Fibroblast of skin of right biceps (primary cell): ENCODE measurements around the gene FBXL16.
"Not testable (repeated sequence)": the region's sequence is repeated elsewhere in the genome, so short reads cannot be mapped to it uniquely, and the experiment has no call there.

Source experiments
- DNase-seq: peaks from one replicate; pipeline ENCODE4 v3.0.0-alpha.2; 2013

Gene FBXL16

GRCh38 chr16:705431-706188, at the start of gene FBXL16:
Gene FBXL16 (minus strand): TSS chr16:705801. CDS start chr16:697405, 8,396 bp downstream.
- DNase-seq = no peak

GRCh38 chr16:754656-755055, 49.1 kb upstream of the FBXL16 start:
- no peak for DNase-seq

DNA sequence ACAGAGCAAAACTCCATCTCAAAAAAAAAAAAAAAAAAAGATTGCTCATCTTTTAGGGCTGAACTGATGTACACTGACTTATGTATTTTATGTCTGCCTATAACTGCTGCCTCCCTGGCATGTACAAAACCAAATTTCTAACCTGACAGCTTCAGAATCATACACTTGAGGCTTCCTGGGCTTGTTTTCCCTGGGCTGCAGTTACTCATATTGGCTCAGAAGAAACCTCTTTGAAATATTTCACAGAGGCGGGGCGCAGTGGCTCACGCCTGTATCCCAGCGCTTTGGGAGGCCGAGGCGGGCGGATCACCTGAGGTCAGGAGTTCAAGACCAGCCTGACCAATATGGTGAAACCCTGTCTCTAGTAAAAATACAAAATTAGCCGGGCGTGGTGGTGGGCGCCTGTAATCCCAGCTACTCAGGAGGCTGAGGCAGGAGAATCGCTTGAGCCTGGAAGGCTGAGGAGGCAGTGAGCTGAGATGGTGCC, 48.6 kb upstream of the FBXL16 start:
- not testable (repeated sequence) for DNase-seq

DNA sequence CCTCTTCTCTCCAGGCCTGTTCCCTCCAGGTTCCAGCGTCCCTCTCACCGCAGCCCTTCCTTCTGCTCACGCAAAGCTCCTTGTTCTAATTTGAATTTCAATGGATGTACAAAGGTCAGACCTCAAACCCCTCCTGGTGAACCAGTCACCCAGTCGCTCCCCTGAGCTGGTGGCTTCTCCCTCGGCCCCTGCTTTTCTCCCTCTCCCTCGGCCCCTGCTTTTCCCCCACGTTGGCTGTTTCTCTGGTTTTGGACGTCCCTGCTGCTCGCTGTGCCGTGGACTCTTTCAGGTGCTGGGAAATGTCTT, 46.4 kb upstream of the FBXL16 start:
- no peak for DNase-seq

- DNase-seq = no peak
Measured at GRCh38 chr16:751152-752006, 45.8 kb upstream of the FBXL16 start.

DNA sequence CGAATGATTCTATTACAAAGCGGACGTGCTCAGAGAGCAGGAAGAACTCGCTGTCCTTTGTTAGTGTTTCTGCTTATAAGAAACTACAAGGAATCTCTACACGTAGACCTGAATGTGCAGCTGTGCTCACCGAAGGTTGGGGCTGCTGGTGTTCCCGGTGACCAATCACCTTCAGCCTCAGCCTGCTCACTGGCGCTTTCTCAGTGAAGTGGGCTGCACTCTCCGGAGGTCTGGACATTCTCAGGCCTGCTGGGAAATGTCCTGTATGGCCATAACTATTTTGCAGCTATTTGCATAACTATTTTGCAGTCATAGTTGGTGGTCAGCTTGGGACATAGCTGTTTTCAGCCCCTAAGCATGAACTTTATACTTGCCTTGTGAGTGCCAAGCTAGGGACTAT, 44.9 kb upstream of the FBXL16 start:
- no peak for DNase-seq

- DNase-seq = peak; percentile 64
Measured at GRCh38 chr16:749010-749409, 43.4 kb upstream of the FBXL16 start.

- DNase-seq = no peak
Measured at GRCh38 chr16:747978-748746, 42.6 kb upstream of the FBXL16 start.

DNA sequence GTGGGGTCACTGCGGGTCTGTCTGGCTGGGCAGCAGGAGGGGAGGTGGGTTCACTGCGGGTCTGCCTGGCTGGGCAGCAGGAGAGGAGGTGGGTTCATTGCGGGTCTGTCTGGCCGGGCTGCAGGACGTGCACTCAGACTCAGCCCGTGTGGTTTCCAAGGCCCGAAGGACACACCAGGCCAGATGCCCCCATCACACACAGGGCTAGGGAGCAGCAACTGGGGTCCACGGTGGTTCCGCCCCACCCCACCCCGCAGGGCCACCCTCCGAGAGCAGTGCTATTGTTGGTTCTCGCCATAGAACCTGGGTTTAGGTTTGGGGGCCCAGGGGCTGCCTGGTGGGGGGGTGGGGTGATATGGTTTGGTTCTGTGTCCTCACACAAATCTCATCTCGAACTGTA, 41.0 kb upstream of the FBXL16 start:
- DNase-seq = no peak

- no peak for DNase-seq
Measured at GRCh38 chr16:745739-746138, 40.1 kb upstream of the FBXL16 start.

GRCh38 chr16:743794-744500, 38.3 kb upstream of the FBXL16 start:
- no peak for DNase-seq

DNA sequence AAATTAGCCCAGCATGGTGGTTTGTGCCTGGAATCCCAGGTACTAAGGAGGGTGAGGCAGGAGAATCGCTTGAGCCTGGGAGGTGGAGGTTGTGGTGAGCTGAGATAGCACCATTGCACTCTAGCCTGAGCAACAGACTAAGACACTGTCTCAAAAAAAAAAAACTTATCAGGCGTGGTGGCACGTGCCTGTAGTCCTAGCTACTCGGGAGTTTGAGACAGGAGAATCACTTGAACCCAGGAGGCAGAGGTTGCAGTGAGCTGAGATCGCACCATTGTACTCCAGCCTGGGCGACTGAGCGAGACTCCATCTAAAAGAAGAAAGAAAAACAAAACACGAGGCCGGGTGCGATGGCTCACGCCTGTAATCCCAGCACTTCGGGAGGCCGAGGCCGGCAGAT, 37.3 kb upstream of the FBXL16 start:
- DNase-seq = not testable (repeated sequence)

DNA sequence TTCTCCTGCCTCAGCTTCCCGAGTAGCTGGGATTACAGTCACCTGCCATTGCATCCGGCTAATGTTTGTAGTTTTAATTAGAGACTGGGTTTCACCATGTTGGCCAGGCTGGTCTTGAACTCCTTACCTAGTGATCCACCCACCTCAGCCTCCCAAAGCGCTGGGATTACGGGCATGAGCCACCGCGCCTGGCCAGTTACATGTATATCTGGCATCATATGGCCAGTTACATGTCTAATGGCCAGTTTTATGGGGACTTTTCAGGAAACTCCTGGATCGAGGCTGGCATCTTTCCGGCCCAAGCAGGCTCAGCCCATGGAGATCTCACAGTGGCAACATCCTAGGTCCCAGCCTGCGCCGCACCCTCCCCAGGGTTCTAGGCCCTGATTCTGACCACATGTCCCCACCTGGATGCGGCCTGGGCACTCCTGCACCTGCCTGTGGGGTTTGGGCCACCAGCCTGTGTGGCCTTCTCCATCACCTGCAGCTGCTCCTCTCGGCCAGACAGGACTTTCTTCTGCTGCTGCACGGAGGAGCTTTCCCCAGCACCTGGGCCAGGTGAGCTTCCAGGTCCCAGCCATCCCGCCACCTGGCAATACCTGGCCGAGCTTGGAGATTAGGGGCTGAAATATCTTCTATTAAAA, 36.5 kb upstream of the FBXL16 start:
- DNase-seq = no peak

DNA sequence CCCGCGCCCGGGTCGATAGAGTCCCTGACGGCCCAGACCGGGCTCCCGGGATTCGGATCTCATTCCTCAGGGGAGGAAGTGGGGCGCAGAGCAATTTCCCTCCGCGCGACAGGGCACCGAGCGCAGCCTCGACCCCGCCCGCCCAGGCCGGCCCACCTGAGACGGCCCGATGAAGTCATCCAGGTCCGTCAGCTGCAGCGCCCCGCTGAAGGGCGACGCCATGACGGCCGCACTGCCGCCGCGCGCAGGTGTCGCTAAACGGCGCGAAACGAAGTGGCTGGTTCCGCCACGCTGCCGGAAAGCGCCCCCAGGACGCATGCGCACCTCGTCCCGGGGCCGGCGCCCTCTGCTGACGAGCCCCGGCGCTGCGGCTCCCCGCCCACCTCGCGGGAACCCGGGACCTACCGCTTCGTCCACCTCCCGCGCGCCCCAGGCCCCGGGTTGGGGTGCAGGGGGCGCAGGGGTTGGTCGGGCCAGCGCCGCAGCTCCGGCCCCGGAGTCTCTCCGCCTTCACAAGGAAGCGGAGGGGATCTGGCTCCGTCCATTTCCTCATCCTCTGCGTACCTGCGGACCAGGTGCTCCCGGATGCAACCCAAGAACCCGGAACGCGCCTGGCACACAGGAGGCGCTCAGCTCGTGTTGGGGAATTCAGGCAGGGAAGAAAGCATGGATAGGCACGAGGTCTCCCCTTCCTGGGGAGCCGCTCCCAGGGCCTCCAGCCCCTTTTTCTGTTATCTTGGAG, 35.3 kb upstream of the FBXL16 start, which contains the start of gene CIAO3:
CIAO3 (minus strand) TSS at position 234 of the 742 bp plus-strand sequence; CDS start at position 222, 12 bp downstream.
- peak; percentile 91 for DNase-seq

- DNase-seq = no peak
Measured at GRCh38 chr16:740459-740763, 34.8 kb upstream of the FBXL16 start.

GRCh38 chr16:739560-740458, 34.2 kb upstream of the FBXL16 start:
- no peak for DNase-seq

GRCh38 chr16:736936-737481, 31.4 kb upstream of the FBXL16 start:
- DNase-seq = no peak

- no peak for DNase-seq
Measured at GRCh38 chr16:735982-736453, 30.4 kb upstream of the FBXL16 start.

GRCh38 chr16:734981-735881, 29.6 kb upstream of the FBXL16 start:
- DNase-seq = no peak
